Suprapubic skin (tissue), 3 donors: Measurements from ENCODE around the gene CNIH3.

Source experiments
- EP300 ChIP-seq: sonication (generic); formaldehyde crosslinking; IDR thresholded peaks from one replicate; pipeline ENCODE4 v1.6.1; 2017; ENCODE audit warnings: antibody characterized with exemption
- POLR2A ChIP-seq, 2 donors: fragments of 450-650 bp; IDR thresholded peaks; one replicate each; pipeline ENCODE4 v1.6.1; 2017; ENCODE audit warnings: antibody characterized with exemption in 2 of 2, mild to moderate bottlenecking in 2 of 2, moderate library complexity in 2 of 2
- TF ChIP-seq, protein P1 (sequence below), 2 donors: fragments of 200-600 bp in 1 of 2; fragments of 450-650 bp in 1 of 2; sonication (generic) in 1 of 2; IDR thresholded peaks; one replicate each; pipeline ENCODE4 v1.5.1; 2016 to 2019; ENCODE audit warnings: antibody characterized with exemption in 2 of 2, mild to moderate bottlenecking in 1 of 2, moderate library complexity in 1 of 2

DNA sequence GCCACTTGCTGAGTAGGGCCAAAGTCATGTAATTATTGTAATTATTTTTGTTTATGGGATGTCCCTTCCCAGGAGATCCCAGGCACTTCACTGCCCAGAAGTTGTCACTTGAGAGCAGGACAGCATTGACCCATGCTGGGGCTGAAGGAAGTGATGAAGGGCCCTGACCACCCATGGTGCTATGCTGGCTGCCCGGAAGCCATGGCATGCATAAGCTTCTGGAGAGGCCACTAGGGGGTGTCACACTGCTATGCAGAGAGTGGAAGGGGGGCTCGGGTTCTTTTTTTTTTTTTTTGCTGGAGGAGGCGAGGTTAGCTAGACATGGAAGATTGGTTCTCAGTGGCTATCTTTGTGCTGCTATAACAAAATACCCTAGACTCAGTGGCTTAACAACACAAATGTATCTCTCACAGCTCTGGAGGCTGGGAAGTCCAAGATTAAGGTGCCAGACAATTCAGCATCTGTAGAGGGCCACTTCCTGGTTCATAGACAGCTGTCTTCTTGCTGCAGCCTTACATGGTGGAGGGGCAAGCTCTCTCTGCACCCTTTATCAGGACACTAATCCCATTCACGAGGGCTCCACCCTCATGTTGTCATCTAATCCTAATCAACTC, 84.9 kb downstream of the CNIH3 start:
- no peak for TF ChIP-seq EP300
- no peak for TF ChIP-seq POLR2A (IDR thresholded peaks at IDR 0.05)
- TF ChIP-seq, protein P1, sequence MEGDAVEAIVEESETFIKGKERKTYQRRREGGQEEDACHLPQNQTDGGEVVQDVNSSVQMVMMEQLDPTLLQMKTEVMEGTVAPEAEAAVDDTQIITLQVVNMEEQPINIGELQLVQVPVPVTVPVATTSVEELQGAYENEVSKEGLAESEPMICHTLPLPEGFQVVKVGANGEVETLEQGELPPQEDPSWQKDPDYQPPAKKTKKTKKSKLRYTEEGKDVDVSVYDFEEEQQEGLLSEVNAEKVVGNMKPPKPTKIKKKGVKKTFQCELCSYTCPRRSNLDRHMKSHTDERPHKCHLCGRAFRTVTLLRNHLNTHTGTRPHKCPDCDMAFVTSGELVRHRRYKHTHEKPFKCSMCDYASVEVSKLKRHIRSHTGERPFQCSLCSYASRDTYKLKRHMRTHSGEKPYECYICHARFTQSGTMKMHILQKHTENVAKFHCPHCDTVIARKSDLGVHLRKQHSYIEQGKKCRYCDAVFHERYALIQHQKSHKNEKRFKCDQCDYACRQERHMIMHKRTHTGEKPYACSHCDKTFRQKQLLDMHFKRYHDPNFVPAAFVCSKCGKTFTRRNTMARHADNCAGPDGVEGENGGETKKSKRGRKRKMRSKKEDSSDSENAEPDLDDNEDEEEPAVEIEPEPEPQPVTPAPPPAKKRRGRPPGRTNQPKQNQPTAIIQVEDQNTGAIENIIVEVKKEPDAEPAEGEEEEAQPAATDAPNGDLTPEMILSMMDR (IDR thresholded peaks at IDR 0.05): no peak
